Testis (tissue), 2 donors: ENCODE results near the gene RSPH3.

ENCODE experiments used
- POLR2A ChIP-seq: fragments of 450-650 bp; IDR thresholded peaks from one replicate; pipeline ENCODE4 v1.6.1; 2017; ENCODE audit warnings: antibody characterized with exemption, mild to moderate bottlenecking, moderate library complexity
- TF ChIP-seq, protein P1 (sequence below), 3 experiments: fragments of 450-650 bp in 2 of 3; fragments of 200-600 bp in 1 of 3; sonication (generic) in 1 of 3; IDR thresholded peaks; one replicate each; pipeline ENCODE4 v1.5.1; 2016 to 2019; ENCODE audit warnings: antibody characterized with exemption in 3 of 3, mild to moderate bottlenecking in 2 of 3, moderate library complexity in 1 of 3

DNA sequence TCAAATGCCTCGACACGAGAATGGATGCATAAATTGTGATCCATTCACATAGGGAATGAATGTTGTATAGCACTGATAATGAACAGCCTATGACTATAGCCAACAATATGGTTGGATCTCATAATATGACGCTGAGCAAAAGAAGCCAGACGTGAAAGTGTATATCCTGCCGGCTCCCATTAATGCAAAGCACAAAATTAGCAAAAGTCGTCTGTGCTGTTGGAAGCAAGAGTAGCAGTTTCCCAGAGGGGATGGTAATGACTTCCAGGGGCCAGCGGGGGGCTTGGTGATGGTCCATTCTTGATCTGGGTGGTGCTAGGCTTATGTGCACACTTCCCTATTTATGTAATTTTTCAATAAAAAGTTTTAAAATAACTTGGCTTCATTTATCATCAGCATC, 45.8 kb upstream of the RSPH3 start:
- TF ChIP-seq POLR2A, result no peak
- TF ChIP-seq, protein P1, sequence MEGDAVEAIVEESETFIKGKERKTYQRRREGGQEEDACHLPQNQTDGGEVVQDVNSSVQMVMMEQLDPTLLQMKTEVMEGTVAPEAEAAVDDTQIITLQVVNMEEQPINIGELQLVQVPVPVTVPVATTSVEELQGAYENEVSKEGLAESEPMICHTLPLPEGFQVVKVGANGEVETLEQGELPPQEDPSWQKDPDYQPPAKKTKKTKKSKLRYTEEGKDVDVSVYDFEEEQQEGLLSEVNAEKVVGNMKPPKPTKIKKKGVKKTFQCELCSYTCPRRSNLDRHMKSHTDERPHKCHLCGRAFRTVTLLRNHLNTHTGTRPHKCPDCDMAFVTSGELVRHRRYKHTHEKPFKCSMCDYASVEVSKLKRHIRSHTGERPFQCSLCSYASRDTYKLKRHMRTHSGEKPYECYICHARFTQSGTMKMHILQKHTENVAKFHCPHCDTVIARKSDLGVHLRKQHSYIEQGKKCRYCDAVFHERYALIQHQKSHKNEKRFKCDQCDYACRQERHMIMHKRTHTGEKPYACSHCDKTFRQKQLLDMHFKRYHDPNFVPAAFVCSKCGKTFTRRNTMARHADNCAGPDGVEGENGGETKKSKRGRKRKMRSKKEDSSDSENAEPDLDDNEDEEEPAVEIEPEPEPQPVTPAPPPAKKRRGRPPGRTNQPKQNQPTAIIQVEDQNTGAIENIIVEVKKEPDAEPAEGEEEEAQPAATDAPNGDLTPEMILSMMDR (IDR thresholded peaks at IDR 0.05), result no peak
